SH-SY5Y (cell line): ENCODE results near the gene IFNA17.

Source experiments
- GATA2 ChIP-seq: IDR thresholded peaks from 2 replicates; pipeline ENCODE4 v1.6.1; 2011; ENCODE audit warnings: mild to moderate bottlenecking, low read depth, low read length
- GATA3 ChIP-seq: IDR thresholded peaks from 2 replicates; pipeline ENCODE4 v1.6.1; 2011; ENCODE audit warnings: low read depth, mild to moderate bottlenecking, low read length, moderate library complexity

- TF ChIP-seq GATA2, result no peak
- TF ChIP-seq GATA3, result no peak
These were observed 16.8 kb upstream of the IFNA17 start for GRCh38 chr9:21244836-21245235.
